ENCODE measurements around the gene CYFIP2.

Gene CYFIP2

DNA sequence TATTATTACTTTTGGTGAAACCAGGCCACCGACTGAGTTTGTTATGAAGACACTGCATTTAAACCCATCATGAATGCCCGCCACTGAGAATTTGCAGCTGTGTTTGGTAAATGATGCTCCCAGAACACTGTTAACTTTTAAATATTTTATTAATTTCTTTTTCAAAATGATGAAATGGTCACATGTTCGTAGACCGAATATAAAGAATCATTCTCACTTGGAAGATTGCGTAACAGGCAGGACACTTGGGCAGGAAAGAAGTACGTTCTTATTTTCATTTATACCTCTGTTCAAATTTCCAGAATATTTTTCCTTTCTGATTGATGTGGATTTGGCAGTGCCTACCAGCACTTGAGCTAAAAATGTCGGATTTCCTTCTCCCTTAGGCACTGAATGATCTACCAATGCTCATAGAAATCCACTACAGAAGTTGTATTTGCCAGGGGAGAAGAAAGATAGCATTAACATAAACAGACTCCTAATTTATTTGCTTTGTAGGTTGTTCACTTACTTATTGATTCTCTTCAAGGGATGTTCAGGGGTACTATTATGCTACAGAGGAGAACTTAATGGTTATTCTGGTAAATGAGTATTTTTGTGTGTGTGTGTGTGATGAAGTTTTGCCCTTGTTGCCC is 13.8 kb downstream of the CYFIP2 start:
- DNase-seq (ENCODE audit: insufficient read length, low spot score) (no peak), FAIRE-seq (no peak)
- TF ChIP-seq, protein P1, sequence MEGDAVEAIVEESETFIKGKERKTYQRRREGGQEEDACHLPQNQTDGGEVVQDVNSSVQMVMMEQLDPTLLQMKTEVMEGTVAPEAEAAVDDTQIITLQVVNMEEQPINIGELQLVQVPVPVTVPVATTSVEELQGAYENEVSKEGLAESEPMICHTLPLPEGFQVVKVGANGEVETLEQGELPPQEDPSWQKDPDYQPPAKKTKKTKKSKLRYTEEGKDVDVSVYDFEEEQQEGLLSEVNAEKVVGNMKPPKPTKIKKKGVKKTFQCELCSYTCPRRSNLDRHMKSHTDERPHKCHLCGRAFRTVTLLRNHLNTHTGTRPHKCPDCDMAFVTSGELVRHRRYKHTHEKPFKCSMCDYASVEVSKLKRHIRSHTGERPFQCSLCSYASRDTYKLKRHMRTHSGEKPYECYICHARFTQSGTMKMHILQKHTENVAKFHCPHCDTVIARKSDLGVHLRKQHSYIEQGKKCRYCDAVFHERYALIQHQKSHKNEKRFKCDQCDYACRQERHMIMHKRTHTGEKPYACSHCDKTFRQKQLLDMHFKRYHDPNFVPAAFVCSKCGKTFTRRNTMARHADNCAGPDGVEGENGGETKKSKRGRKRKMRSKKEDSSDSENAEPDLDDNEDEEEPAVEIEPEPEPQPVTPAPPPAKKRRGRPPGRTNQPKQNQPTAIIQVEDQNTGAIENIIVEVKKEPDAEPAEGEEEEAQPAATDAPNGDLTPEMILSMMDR (IDR thresholded peaks at IDR 0.05; ENCODE audit: insufficient read depth, missing control alignments): no peak

DNA sequence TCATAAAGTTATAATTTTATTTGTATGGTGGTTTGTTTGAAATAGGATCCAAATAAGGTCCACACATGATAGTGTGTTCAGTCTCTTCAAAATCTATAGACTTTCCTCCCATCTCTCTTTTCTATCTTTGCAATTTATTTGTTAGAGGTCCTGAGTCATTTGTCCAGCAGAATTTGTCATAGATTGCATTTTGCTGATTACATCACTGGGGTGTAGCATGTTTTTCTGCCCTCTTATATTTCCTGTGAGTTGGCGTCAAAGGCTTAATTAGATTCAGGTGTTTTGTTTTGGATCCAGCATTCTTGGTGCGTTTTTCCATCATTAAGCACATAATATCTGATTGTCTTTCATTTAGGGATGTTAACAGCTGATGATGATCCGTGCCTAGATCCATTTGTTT is 15.0 kb downstream of the CYFIP2 start:
- FAIRE-seq (no peak), DNase-seq (ENCODE audit: insufficient read length, low spot score) (no peak)
- TF ChIP-seq, protein P1 (IDR thresholded peaks at IDR 0.05; ENCODE audit: insufficient read depth, missing control alignments): no peak

DNA sequence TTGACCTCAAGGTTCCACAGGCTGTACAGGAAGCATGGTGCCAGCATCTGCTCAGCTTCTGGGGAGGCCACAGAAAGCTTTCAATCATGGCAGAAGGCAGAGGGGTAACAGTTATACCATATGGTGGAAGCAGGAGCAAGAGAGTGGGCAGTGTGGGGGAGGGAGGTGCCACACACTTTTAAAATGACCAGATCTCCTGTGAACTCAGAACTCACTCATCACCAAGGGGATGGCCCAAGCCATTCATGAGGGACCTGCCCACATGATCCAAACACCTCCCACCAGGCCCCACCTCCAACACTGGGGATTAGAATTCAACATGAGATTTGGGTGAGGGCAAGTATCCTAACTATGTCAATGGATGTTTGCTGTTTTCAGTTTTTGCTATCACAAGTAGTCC is 16.2 kb downstream of the CYFIP2 start:
- TF ChIP-seq, protein P1 (IDR thresholded peaks at IDR 0.05; ENCODE audit: insufficient read depth, missing control alignments): no peak
- no peak for DNase-seq (ENCODE audit: insufficient read length, low spot score)
- no peak for FAIRE-seq

DNA sequence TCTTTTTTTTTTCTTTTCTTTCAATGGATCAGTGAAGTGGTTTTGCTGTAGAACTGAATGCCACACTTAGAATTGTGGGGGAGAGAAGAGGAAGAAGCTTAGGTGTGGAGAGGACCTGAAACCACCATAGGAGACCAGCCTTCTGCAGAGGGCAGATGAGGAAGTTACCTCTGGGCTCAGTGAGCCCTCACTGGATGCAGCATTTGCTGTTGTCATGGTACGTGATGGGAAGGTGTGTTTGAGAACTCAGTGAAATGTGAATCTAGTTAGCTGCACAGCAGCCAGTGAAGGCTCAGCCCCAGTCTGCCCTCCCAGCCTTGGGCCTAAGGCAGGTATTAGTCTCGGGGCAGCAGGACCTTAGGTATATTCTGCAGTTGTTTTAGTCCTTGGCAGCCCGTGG is 17.5 kb downstream of the CYFIP2 start:
- FAIRE-seq (no peak), DNase-seq (ENCODE audit: insufficient read length, low spot score) (no peak)
- TF ChIP-seq, protein P1 (IDR thresholded peaks at IDR 0.05; ENCODE audit: insufficient read depth, missing control alignments): no peak

DNA sequence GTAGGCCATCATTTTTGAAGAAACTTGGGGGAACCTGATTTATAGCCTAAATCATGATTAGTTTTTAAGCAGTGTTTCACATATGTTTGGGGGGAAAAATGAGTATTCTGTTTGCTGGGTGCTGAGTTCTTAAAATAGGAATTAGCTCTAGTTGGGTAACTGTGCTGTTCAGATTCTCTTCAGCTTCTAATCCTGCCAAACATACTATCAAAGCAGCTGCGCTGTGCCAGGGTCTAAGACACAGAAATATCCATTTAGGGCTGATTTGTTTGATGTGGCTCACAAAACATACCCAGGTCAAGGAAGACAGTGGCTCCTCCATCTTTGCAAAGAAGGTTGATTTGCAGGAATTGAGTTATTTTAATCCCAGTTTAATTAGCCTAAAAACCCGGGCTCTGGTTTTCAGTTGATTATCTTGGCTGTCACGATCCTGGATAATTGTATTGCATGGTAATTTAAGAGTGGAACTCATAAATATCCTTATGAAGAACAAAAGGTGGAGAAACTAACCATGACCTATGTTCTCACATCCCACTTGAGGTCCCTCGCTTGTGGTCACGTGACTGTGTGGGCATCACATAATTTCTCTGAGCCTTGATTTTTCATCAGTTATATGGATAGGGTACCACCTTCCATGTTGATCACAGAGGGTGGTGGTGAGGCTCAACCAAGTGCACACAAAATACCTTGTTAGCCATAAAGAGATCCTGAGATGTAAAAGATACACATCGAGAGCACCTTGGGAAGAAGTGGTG is 18.7 kb downstream of the CYFIP2 start:
- TF ChIP-seq, protein P1 (IDR thresholded peaks at IDR 0.05; ENCODE audit: insufficient read depth, missing control alignments): no peak
- DNase-seq (ENCODE audit: insufficient read length, low spot score) (no peak), FAIRE-seq (peak; percentile 44)

DNA sequence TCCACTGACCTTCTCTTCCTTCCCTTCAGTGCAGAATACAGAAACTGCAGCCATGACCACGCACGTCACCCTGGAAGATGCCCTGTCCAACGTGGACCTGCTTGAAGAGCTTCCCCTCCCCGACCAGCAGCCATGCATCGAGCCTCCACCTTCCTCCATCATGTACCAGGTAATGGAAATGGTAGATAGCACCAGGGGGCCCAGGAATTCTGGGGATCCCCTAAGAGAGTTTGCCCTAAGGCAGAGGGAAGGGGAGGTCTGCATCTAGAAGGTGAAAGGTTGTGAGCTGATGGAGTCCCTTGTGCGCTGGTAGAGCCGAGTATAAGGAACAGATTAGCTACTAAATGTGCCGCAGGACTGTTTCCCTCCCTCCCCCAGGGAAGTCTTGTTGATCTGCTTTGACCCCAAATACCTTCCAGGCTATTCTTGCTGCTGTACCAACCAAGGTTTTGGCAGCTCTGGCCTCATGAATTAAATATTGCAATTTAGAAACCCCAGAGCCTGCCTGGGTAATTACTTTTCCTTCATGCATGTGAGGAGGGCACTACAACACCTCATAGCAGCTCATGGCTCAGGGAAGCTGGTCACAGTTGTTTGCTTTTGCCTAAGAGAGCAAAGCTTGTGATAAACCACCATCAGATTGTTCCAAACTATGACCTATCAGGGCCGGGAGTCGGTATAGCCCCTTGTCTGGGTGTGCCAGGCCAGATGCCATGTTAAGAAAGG is 19.6 kb downstream of the CYFIP2 start:
- TF ChIP-seq, protein P1 (IDR thresholded peaks at IDR 0.05; ENCODE audit: insufficient read depth, missing control alignments): no peak
- no peak for FAIRE-seq

More for the DNA sequence above, 19.6 kb downstream of the CYFIP2 start:
- no peak for DNase-seq (ENCODE audit: insufficient read length, low spot score)

Data from D721Med (cell line).